Calu3 (cell line): ENCODE measurements around the gene DDAH1. TPM values are rescaled to one million over a fixed set of nuclear protein-coding genes. Genes with fewer than 3 reads are reported as not detected.

ENCODE experiments used
- BruUV-seq: library from RNA; stranded (reverse); fragments of 400-500 nt; replicated peaks from 2 replicates; lab custom pipeline; 2021; lab: Mats Ljungman, UMichigan
- CTCF ChIA-PET: fragments of 300-600 bp; sonication (Branson Sonifier 250); formaldehyde crosslinking; loops from one replicate; lab custom pipeline; 2022; ENCODE audit warnings: antibody characterized with exemption; lab: Charles Lee
- DNase-seq: peaks from one replicate; pipeline ENCODE4 v3.0.0; 2022
- H3K27ac Mint-ChIP-seq: one replicate; pipeline ENCODE4 v1.8.0; 2022; ENCODE audit warnings: mixed read lengths; ENCODE audit not compliant: unreplicated experiment
- H3K27me3 Mint-ChIP-seq: one replicate; pipeline ENCODE4 v1.8.0; 2022; ENCODE audit warnings: mixed read lengths; ENCODE audit not compliant: unreplicated experiment
- H3K36me3 Mint-ChIP-seq: one replicate; pipeline ENCODE4 v1.8.0; 2022; ENCODE audit warnings: mild to moderate bottlenecking, moderate library complexity, mixed read lengths; ENCODE audit not compliant: insufficient read depth, unreplicated experiment
- H3K4me1 Mint-ChIP-seq: one replicate; pipeline ENCODE4 v1.8.0; 2022; ENCODE audit warnings: mild to moderate bottlenecking, low read depth, mixed read lengths; ENCODE audit not compliant: unreplicated experiment
- H3K4me3 Mint-ChIP-seq: one replicate; pipeline ENCODE4 v1.8.0; 2022; ENCODE audit warnings: mild to moderate bottlenecking, low read depth, moderate library complexity, mixed read lengths; ENCODE audit not compliant: unreplicated experiment
- H3K9me3 Mint-ChIP-seq: one replicate; pipeline ENCODE4 v1.8.0; 2022; ENCODE audit warnings: low read depth, mixed read lengths; ENCODE audit not compliant: unreplicated experiment
- CTCF ChIP-seq: fragments of 200-600 bp; IDR thresholded peaks from one replicate; pipeline ENCODE4 v1.8.0; 2022; ENCODE audit warnings: antibody characterized with exemption; ENCODE audit not compliant: unreplicated experiment
- intact Hi-C: fragments of 100-400 bp; cut with micrococcal nuclease; formaldehyde crosslinking; loops from one replicate; pipeline ENCODE4 v1.10.0; 2022; ENCODE audit not compliant: unreplicated experiment
- total RNA-seq: library from RNA; stranded (reverse); gene quantifications from 2 replicates; pipeline ENCODE4 v1.2.3, GENCODE V29; 2022

Gene DDAH1
- total RNA-seq, 1 experiment from 2014 or later = 84.1 TPM

GRCh38 chr1:85296980-85297379 lies 168.0 kb downstream of the DDAH1 start:
- H3K4me1 Mint-ChIP-seq = peaks cover 61% of the 10 kb centered on the region
- TF ChIP-seq CTCF = no peak
- BruUV-seq = no TSS peak
- intact Hi-C loops = no loop called here
- no peaks in the 10 kb centered on the region for H3K9me3 Mint-ChIP-seq
- peaks cover 13% of the 10 kb centered on the region for H3K36me3 Mint-ChIP-seq
- H3K27me3 Mint-ChIP-seq = no peaks in the 10 kb centered on the region
- peak overlapping the region; percentile 58 for H3K4me3 Mint-ChIP-seq
- H3K27ac Mint-ChIP-seq = peak overlapping the region; percentile 94
- CTCF ChIA-PET = interaction anchor here (1.6 to 2.3 kb wide), 3 partner anchors 11 to 284 kb away, joined by 4 to 8 read pairs (median 7); partner anchors contain the start of genes C1orf52 and CCN1
- no peak for DNase-seq

- Mint-ChIP-seq H3K9me3 (no peaks in the 10 kb centered on the region), H3K36me3 (peaks cover 13% of the 10 kb centered on the region), H3K4me3 (no peak overlapping the region), H3K27ac (no peak overlapping the region), H3K4me1 (peaks cover 72% of the 10 kb centered on the region), H3K27me3 (no peaks in the 10 kb centered on the region)
- TF ChIP-seq CTCF = no peak
- CTCF ChIA-PET = interaction anchor here (0.6 kb wide), 1 partner anchor 16 kb away, joined by 4 read pairs; no protein-coding TSS in a partner anchor
- BruUV-seq = no TSS peak
- no peak for DNase-seq
- intact Hi-C loops = no loop called here
Measured at GRCh38 chr1:85295654-85296053, 169.3 kb downstream of the DDAH1 start.

GRCh38 chr1:85295006-85295431 lies 169.9 kb downstream of the DDAH1 start:
- Mint-ChIP-seq H3K27ac (peak overlapping the region; percentile 37), H3K9me3 (no peaks in the 10 kb centered on the region), H3K4me3 (no peak overlapping the region), H3K4me1 (peaks cover 78% of the 10 kb centered on the region), H3K27me3 (no peaks in the 10 kb centered on the region), H3K36me3 (peaks cover 13% of the 10 kb centered on the region)
- no TSS peak for BruUV-seq
- intact Hi-C loops = no loop called here
- CTCF ChIA-PET = interaction anchor here (0.6 to 0.7 kb wide), 3 partner anchors 44 to 398 kb away, joined by 3 to 4 read pairs (median 4); no protein-coding TSS in a partner anchor
- no peak for DNase-seq
- no peak for TF ChIP-seq CTCF

DNA sequence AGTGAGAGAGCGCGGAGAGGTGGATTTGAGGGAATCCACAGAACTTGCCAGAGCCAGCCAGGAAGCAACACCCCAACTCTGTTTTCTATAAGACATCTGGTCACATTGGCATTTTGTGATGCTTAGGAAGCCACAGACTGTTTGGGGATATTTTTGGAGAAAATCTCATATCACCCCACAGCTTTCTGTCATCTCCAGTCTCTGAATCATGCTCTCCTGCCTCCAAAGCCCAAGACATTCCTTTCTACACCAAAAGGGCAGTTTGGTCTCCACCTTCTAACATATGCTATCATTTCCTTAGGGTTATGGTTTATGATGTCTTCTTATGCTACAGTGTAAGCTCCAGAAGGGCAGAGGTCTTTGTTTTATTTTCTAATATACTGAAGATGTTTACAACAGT lies 174.1 kb downstream of the DDAH1 start:
- CTCF ChIA-PET = interaction anchor here (0.9 kb wide), 1 partner anchor 14 kb away, joined by 3 read pairs; the partner anchor contains the start of gene BCL10
- intact Hi-C loops = no loop called here
- Mint-ChIP-seq H3K4me1 (peaks cover 54% of the 10 kb centered on the region), H3K27ac (peak overlapping the region; percentile 88), H3K36me3 (peaks cover 6% of the 10 kb centered on the region), H3K27me3 (no peaks in the 10 kb centered on the region), H3K9me3 (no peaks in the 10 kb centered on the region), H3K4me3 (no peak overlapping the region)
- no peak for DNase-seq
- BruUV-seq = no TSS peak
- TF ChIP-seq CTCF = no peak
